GM23338 (cell line): ENCODE measurements around the gene CRYBG2.

Source experiments
- POLR2AphosphoS5 ChIP-seq: IDR thresholded peaks from 2 replicates; pipeline ENCODE4 v1.6.1; 2016; ENCODE audit warnings: antibody characterized with exemption, low read depth
- TF ChIP-seq, protein P1 (sequence below), 2 experiments: fragments of 200-600 bp in 1 of 2; sonication (generic) in 1 of 2; conservative IDR thresholded peaks; 2 replicates each; pipeline versions ENCODE4 v1.5.1 to v1.6.1; 2016 to 2017; ENCODE audit warnings: antibody characterized with exemption in 2 of 2, low read depth in 2 of 2, mild to moderate bottlenecking in 2 of 2, moderate library complexity in 1 of 2

DNA sequence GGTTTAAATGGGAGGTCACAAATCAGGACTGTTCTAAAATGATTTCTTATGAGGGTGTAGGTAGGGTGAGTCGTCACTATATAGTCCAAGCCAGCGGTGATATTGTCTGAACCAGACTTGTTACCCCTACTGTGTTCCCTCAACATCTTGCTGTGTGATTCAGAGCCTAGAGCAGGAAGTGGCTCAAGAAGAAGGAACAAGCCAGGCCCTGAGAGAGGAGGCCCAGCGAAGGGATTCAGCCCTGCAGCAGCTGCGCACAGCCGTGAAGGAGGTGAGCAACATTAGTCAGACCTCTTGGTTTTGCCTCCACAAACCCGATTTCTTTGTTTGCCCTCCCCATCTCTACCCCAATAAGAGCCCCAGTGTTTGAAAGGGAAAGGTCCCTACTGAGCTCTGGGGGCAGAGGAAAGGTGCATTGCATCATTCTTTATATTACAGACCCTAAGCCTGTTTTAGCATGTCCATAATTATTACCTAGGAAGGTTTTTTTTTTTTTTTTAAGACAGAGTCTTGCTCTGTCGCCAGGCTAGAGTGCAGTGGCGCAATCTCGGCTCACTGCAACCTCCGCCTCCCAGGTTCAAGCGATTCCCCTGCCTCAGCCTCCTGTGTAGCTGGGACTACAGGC is 79.0 kb downstream of the CRYBG2 start:
- TF ChIP-seq, protein P1, sequence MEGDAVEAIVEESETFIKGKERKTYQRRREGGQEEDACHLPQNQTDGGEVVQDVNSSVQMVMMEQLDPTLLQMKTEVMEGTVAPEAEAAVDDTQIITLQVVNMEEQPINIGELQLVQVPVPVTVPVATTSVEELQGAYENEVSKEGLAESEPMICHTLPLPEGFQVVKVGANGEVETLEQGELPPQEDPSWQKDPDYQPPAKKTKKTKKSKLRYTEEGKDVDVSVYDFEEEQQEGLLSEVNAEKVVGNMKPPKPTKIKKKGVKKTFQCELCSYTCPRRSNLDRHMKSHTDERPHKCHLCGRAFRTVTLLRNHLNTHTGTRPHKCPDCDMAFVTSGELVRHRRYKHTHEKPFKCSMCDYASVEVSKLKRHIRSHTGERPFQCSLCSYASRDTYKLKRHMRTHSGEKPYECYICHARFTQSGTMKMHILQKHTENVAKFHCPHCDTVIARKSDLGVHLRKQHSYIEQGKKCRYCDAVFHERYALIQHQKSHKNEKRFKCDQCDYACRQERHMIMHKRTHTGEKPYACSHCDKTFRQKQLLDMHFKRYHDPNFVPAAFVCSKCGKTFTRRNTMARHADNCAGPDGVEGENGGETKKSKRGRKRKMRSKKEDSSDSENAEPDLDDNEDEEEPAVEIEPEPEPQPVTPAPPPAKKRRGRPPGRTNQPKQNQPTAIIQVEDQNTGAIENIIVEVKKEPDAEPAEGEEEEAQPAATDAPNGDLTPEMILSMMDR (conservative IDR thresholded peaks at IDR 0.05; ENCODE audit: low read depth in 2 of 2), result no peak
- no peak for TF ChIP-seq POLR2AphosphoS5
